ENCODE results near the gene NPBWR2. TPM values are rescaled to one million over a fixed set of nuclear protein-coding genes. Genes with fewer than 3 reads are reported as not detected.

Gene NPBWR2
- total RNA-seq, 1 experiment from 2014 or later = not detected

DNA sequence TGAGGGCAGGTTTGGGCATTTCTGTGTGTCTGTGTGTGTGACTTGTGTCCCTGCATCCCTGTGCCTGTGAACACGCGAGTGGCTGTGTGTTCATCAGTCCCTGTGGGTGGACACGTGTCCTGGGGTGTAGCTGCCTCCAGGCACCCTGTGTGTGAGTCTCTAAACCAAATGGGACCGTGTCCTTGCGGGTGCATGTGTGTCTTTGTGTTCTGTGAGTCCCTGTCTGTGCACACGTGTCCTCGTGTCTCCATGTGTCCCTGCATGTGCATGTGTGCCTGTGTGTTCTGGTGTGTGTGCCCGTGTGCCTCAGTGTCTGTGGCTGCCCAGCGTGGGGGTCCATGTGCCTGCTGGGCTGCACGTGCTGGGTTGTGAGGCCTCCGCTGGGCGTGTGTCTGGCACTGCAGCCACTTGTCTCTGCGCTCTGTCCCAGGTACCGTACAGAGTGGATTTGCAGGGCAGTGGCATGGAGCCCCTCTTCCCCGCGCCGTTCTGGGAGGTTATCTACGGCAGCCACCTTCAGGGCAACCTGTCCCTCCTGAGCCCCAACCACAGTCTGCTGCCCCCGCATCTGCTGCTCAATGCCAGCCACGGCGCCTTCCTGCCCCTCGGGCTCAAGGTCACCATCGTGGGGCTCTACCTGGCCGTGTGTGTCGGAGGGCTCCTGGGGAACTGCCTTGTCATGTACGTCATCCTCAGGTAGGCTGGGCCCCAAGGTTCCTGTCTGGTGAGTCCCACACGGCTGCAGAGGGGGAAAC, 14.9 kb downstream of the NPBWR2 start (continued):
- TF ChIP-seq, protein P1, sequence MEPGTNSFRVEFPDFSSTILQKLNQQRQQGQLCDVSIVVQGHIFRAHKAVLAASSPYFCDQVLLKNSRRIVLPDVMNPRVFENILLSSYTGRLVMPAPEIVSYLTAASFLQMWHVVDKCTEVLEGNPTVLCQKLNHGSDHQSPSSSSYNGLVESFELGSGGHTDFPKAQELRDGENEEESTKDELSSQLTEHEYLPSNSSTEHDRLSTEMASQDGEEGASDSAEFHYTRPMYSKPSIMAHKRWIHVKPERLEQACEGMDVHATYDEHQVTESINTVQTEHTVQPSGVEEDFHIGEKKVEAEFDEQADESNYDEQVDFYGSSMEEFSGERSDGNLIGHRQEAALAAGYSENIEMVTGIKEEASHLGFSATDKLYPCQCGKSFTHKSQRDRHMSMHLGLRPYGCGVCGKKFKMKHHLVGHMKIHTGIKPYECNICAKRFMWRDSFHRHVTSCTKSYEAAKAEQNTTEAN (CRISPR knock-in tag; IDR thresholded peaks at IDR 0.05) = no peak
- TF ChIP-seq CBFB (CRISPR knock-in tag; IDR thresholded peaks at IDR 0.05; ENCODE audit: low read depth) = no peak
- TF ChIP-seq NR3C1 (CRISPR knock-in tag; conservative IDR thresholded peaks at IDR 0.05; ENCODE audit: low read depth) = no peak

GRCh38 chr20:64091770-64092169, 15.6 kb downstream of the NPBWR2 start:
- peaks cover 11% of the 10 kb centered on the region; the same call in 1 of the 2 replicates for H3K27me3 Mint-ChIP-seq (ENCODE audit: low read depth)
- no peak overlapping the region for H3K27ac Mint-ChIP-seq
- peaks cover 12% of the 10 kb centered on the region for H3K9me3 Mint-ChIP-seq
- DNase-seq (ENCODE audit: low spot score) (no peak), ATAC-seq (peak; percentile 78)
- CTCF ChIA-PET = interaction anchor here (0.6 to 3.4 kb wide), 6 partner anchors 8 to 187 kb away, joined by 3 to 26 read pairs (median 8); partner anchors contain the start of gene LKAAEAR1
- POLR2A ChIA-PET = interaction anchor here (1.2 kb wide), 1 partner anchor 38 kb away, joined by 3 read pairs; no protein-coding TSS in a partner anchor
- peaks cover 4% of the 10 kb centered on the region for H3K36me3 Mint-ChIP-seq
- H3K4me1 Mint-ChIP-seq = peaks cover 7% of the 10 kb centered on the region
- no peak overlapping the region for H3K4me3 Mint-ChIP-seq
- TF ChIP-seq, protein P2, sequence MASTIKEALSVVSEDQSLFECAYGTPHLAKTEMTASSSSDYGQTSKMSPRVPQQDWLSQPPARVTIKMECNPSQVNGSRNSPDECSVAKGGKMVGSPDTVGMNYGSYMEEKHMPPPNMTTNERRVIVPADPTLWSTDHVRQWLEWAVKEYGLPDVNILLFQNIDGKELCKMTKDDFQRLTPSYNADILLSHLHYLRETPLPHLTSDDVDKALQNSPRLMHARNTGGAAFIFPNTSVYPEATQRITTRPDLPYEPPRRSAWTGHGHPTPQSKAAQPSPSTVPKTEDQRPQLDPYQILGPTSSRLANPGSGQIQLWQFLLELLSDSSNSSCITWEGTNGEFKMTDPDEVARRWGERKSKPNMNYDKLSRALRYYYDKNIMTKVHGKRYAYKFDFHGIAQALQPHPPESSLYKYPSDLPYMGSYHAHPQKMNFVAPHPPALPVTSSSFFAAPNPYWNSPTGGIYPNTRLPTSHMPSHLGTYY (CRISPR knock-in tag; IDR thresholded peaks at IDR 0.05) = no peak
- no peak for TF ChIP-seq SMAD3 (CRISPR knock-in tag; IDR thresholded peaks at IDR 0.05; ENCODE audit: borderline replicate concordance)
- TF ChIP-seq MLX (CRISPR knock-in tag; IDR thresholded peaks at IDR 0.05) = no peak
- TF ChIP-seq, protein P3, sequence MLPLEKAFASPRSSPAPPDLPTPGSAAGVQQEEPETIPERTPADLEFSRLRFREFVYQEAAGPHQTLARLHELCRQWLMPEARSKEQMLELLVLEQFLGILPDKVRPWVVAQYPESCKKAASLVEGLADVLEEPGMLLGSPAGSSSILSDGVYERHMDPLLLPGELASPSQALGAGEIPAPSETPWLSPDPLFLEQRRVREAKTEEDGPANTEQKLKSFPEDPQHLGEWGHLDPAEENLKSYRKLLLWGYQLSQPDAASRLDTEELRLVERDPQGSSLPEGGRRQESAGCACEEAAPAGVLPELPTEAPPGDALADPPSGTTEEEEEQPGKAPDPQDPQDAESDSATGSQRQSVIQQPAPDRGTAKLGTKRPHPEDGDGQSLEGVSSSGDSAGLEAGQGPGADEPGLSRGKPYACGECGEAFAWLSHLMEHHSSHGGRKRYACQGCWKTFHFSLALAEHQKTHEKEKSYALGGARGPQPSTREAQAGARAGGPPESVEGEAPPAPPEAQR (CRISPR knock-in tag; IDR thresholded peaks at IDR 0.05) = no peak
- no peak for TF ChIP-seq TEAD4 (CRISPR knock-in tag; IDR thresholded peaks at IDR 0.05)
- no peak for TF ChIP-seq NFE2L1 (CRISPR knock-in tag; IDR thresholded peaks at IDR 0.05)
- no peak for TF ChIP-seq ZBTB21 (CRISPR knock-in tag; IDR thresholded peaks at IDR 0.05; ENCODE audit: borderline replicate concordance)

GRCh38 chr20:64091340-64091739, 16.0 kb downstream of the NPBWR2 start:
- ChIA-PET CTCF (interaction anchor here (0.6 to 3.4 kb wide), 6 partner anchors 8 to 188 kb away, joined by 3 to 26 read pairs (median 8); partner anchors contain the start of gene LKAAEAR1), POLR2A (interaction anchor here (1.2 kb wide), 1 partner anchor 37 kb away, joined by 3 read pairs; no protein-coding TSS in a partner anchor)
- ATAC-seq (no peak), DNase-seq (ENCODE audit: low spot score) (no peak)
- peaks cover 7% of the 10 kb centered on the region for H3K4me1 Mint-ChIP-seq
- no peaks in the 10 kb centered on the region; the same call in 1 of the 2 replicates for H3K36me3 Mint-ChIP-seq
- peaks cover 8% of the 10 kb centered on the region for H3K9me3 Mint-ChIP-seq
- no peak overlapping the region for H3K4me3 Mint-ChIP-seq
- H3K27me3 Mint-ChIP-seq (ENCODE audit: low read depth) = peaks cover 11% of the 10 kb centered on the region
- TF ChIP-seq ZNF317 (CRISPR knock-in tag; IDR thresholded peaks at IDR 0.05; ENCODE audit: borderline replicate concordance, low read depth) (no peak), E2F5 (CRISPR knock-in tag; IDR thresholded peaks at IDR 0.05) (no peak), CDX4 (CRISPR knock-in tag; IDR thresholded peaks at IDR 0.05; ENCODE audit: borderline replicate concordance) (no peak), ZNF263 (CRISPR knock-in tag; IDR thresholded peaks at IDR 0.05; ENCODE audit: low read depth) (no peak), HMGA2 (CRISPR knock-in tag; IDR thresholded peaks at IDR 0.05) (no peak), ZNF138 (CRISPR knock-in tag; conservative IDR thresholded peaks at IDR 0.05) (no peak), SOX15 (CRISPR knock-in tag; IDR thresholded peaks at IDR 0.05) (no peak), IRF1 (CRISPR knock-in tag; IDR thresholded peaks at IDR 0.05) (no peak)
- no peak overlapping the region for H3K27ac Mint-ChIP-seq

Data from WTC11 (cell line).